ENCODE results near the gene PAQR6.

GRCh38 chr1:156213644-156213966 is 34.3 kb downstream of the PAQR6 start:
- no peak for TF ChIP-seq CTCF (IDR thresholded peaks at IDR 0.05; ENCODE audit: poor library complexity)
- TF ChIP-seq EZH2 (IDR thresholded peaks at IDR 0.05; ENCODE audit: borderline replicate concordance): no peak
- no peak for TF ChIP-seq EZH2phosphoT487 (IDR thresholded peaks at IDR 0.05; ENCODE audit: low read depth, severe bottlenecking, unreplicated experiment)
